ENCODE data around the gene ATP8A2. TPM values are rescaled to one million over a fixed set of nuclear protein-coding genes. Genes with fewer than 3 reads are reported as not detected.

Gene ATP8A2
- total and polyA plus RNA-seq, 2 of the 4 experiments (the other 2 are of a cell fraction): 0.02 to 0.18 TPM

DNA sequence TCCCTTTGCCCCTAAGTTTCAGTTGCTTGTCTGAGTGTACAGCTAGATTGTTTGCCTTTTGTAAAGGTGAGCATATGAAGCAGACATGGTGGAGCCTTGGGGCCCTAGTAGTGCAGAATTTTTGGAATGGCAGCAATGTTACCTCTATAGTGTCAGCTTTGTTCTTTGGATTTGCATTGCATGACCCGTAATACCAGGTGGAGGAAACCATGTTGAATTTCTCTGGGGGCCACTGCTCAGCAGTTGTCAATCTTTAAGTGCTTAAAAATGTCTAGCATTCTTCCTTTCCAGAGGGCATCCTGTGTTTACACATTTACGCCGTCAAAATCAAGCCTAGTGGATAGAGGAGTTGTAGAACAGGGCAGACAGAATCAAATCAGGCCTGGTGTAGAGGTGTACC, 303.3 kb downstream of the ATP8A2 start:
- Histone ChIP-seq H2AK5ac (ENCODE audit: low read depth, low read length) (no peak overlapping the region), H3K79me1 (ENCODE audit: low read depth in 1 of 2, low read length in 2 of 2) (no peaks in the 10 kb centered on the region), H2BK5ac (ENCODE audit: low read depth, low read length, poor library complexity, severe bottlenecking) (no peak overlapping the region), H4K91ac (ENCODE audit: insufficient read depth, low read depth, low read length) (no peak overlapping the region), H3K23ac (ENCODE audit: low read depth, low read length) (no peak overlapping the region), H2BK15ac (ENCODE audit: low read depth, low read length) (no peak overlapping the region), H4K20me1 (ENCODE audit: insufficient read depth, low read length) (no peaks in the 10 kb centered on the region), H3K36me3 (ENCODE audit: control insufficient read depth, insufficient read depth, low read length) (no peaks in the 10 kb centered on the region), H3K27ac (ENCODE audit: insufficient read depth, low read length) (no peak overlapping the region), H2BK20ac (ENCODE audit: low read depth, low read length) (no peak overlapping the region), H4K8ac (ENCODE audit: low read depth in 2 of 2, low read length in 2 of 2) (no peak overlapping the region), H2AFZ (replicated peaks; ENCODE audit: low read length, poor library complexity) (no peak overlapping the region), H3K14ac (replicated peaks; ENCODE audit: low read depth, low read length) (no peak overlapping the region), H3K9me1 (ENCODE audit: insufficient read depth, low read length) (no peaks in the 10 kb centered on the region), H2AK9ac (replicated peaks; ENCODE audit: low read depth, low read length, poor library complexity) (no peak overlapping the region), H4K5ac (ENCODE audit: low read depth, low read length) (no peak overlapping the region), H3K9ac (ENCODE audit: low read depth, low read length) (no peak overlapping the region), H3K4me3 (ENCODE audit: insufficient read depth, low read depth, low read length) (no peak overlapping the region), H3K56ac (ENCODE audit: extremely low read depth, insufficient read depth, low read length) (no peak overlapping the region), H3K4me1 (ENCODE audit: control insufficient read depth, insufficient read depth, low read length) (no peaks in the 10 kb centered on the region), H3K18ac (ENCODE audit: low read depth, low read length) (no peak overlapping the region), H3K9me3 (ENCODE audit: control insufficient read depth, insufficient read depth, low read length) (no peaks in the 10 kb centered on the region; the same call in 1 of the 2 replicates), H3K27me3 (ENCODE audit: control insufficient read depth, insufficient read depth, low read length) (no peaks in the 10 kb centered on the region), H2BK120ac (ENCODE audit: low read depth, low read length) (no peak overlapping the region), H3K4me2 (ENCODE audit: low read depth, low read length) (no peak overlapping the region), H3K4ac (ENCODE audit: low read depth, low read length) (no peak overlapping the region)
- TF ChIP-seq FOS (IDR thresholded peaks at IDR 0.05; ENCODE audit: low read depth, low read length) (no peak), CEBPB (IDR thresholded peaks at IDR 0.05; ENCODE audit: low read depth, low read length) (no peak), RCOR1 (IDR thresholded peaks at IDR 0.05; ENCODE audit: insufficient replicate concordance, low read length) (no peak), RFX5 (IDR thresholded peaks at IDR 0.05; ENCODE audit: low read depth, low read length) (no peak), MXI1 (IDR thresholded peaks at IDR 0.05; ENCODE audit: borderline replicate concordance, low read depth, low read length) (no peak), NFE2L2 (IDR thresholded peaks at IDR 0.05; ENCODE audit: low read depth, low read length) (no peak), MAFK (IDR thresholded peaks at IDR 0.05; ENCODE audit: low read depth, low read length) (no peak), BHLHE40 (IDR thresholded peaks at IDR 0.05; ENCODE audit: low read depth, low read length) (no peak), MAZ (IDR thresholded peaks at IDR 0.05; ENCODE audit: borderline replicate concordance, low read depth, low read length) (no peak), SMC3 (IDR thresholded peaks at IDR 0.05; ENCODE audit: low read depth, low read length) (no peak), POLR2A (IDR thresholded peaks at IDR 0.05; ENCODE audit: low read depth, low read length) (no peak), CHD1 (IDR thresholded peaks at IDR 0.05; ENCODE audit: low read depth, low read length) (no peak), RAD21 (IDR thresholded peaks at IDR 0.05; ENCODE audit: low read length) (no peak)
- TF ChIP-seq, protein P1, sequence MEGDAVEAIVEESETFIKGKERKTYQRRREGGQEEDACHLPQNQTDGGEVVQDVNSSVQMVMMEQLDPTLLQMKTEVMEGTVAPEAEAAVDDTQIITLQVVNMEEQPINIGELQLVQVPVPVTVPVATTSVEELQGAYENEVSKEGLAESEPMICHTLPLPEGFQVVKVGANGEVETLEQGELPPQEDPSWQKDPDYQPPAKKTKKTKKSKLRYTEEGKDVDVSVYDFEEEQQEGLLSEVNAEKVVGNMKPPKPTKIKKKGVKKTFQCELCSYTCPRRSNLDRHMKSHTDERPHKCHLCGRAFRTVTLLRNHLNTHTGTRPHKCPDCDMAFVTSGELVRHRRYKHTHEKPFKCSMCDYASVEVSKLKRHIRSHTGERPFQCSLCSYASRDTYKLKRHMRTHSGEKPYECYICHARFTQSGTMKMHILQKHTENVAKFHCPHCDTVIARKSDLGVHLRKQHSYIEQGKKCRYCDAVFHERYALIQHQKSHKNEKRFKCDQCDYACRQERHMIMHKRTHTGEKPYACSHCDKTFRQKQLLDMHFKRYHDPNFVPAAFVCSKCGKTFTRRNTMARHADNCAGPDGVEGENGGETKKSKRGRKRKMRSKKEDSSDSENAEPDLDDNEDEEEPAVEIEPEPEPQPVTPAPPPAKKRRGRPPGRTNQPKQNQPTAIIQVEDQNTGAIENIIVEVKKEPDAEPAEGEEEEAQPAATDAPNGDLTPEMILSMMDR (conservative IDR thresholded peaks at IDR 0.05; ENCODE audit: low read depth, low read length): no peak
- TF ChIP-seq, protein P2, sequence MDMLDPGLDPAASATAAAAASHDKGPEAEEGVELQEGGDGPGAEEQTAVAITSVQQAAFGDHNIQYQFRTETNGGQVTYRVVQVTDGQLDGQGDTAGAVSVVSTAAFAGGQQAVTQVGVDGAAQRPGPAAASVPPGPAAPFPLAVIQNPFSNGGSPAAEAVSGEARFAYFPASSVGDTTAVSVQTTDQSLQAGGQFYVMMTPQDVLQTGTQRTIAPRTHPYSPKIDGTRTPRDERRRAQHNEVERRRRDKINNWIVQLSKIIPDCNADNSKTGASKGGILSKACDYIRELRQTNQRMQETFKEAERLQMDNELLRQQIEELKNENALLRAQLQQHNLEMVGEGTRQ (IDR thresholded peaks at IDR 0.05; ENCODE audit: low read depth, low read length): no peak
- TF ChIP-seq, protein P3, sequence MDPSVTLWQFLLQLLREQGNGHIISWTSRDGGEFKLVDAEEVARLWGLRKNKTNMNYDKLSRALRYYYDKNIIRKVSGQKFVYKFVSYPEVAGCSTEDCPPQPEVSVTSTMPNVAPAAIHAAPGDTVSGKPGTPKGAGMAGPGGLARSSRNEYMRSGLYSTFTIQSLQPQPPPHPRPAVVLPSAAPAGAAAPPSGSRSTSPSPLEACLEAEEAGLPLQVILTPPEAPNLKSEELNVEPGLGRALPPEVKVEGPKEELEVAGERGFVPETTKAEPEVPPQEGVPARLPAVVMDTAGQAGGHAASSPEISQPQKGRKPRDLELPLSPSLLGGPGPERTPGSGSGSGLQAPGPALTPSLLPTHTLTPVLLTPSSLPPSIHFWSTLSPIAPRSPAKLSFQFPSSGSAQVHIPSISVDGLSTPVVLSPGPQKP (IDR thresholded peaks at IDR 0.05; ENCODE audit: borderline replicate concordance, low read depth, low read length): no peak
- no TSS peak for BruUV-seq (replicated peaks)
- in situ Hi-C loops (cut with MboI; ENCODE audit: low sequenced_read_pairs): no loop called here
- 40% methylated on average over 1 of the region's 3 CpGs; no CpG with 5 or more reads in 1 of the 2 experiments for WGBS, 2 experiments (ENCODE audit: extremely low coverage in 2 of 2, insufficient read length in 1 of 2)
- dilution Hi-C loops (cut with HindIII; ENCODE audit: low sequenced_read_pairs, unreplicated experiment): no loop called here
- DNase-seq: no peak
- no peak for ATAC-seq (ENCODE audit: low read depth)
- ChIA-PET CTCF (no interaction called here), POLR2A (ENCODE audit: unreplicated experiment) (no interaction called here)
- intact Hi-C loops (cut with micrococcal nuclease): no loop called here
